GM19467 (cell line): ENCODE data around the gene KRTAP5-8.
"Not testable (repeated sequence)": the region's sequence is repeated elsewhere in the genome, so short reads cannot be mapped to it uniquely, and the experiment has no call there.

Source experiments
- ATAC-seq: cut with Tn5 transposase; IDR thresholded peaks from one replicate; pipeline ENCODE4 v1.9.1; 2021; ENCODE audit warnings: mild to moderate bottlenecking, moderate library complexity; ENCODE audit not compliant: unreplicated experiment

KRTAP5-8 gene

GRCh38 chr11:71542879-71543777 lies 5.3 kb downstream of the KRTAP5-8 start:
- no peak for ATAC-seq

- ATAC-seq, result no peak
These were observed 6.0 kb downstream of the KRTAP5-8 start for GRCh38 chr11:71543866-71544265.

- ATAC-seq, result no peak
These were observed 6.8 kb downstream of the KRTAP5-8 start for GRCh38 chr11:71544525-71545214.

GRCh38 chr11:71545405-71545966 lies 7.7 kb downstream of the KRTAP5-8 start:
- ATAC-seq, result no peak

GRCh38 chr11:71548120-71548519 lies 10.3 kb downstream of the KRTAP5-8 start, which contains the start of gene KRTAP5-9:
Gene KRTAP5-9, plus strand, starts transcription at chr11:71548420. Its CDS starts 238 bp downstream, at chr11:71548658.
- no peak for ATAC-seq

GRCh38 chr11:71548716-71549151 lies 10.9 kb downstream of the KRTAP5-8 start:
- no peak for ATAC-seq

- no peak for ATAC-seq
These were observed 13.9 kb downstream of the KRTAP5-8 start for GRCh38 chr11:71551711-71552110.

- no peak for ATAC-seq
These were observed 17.2 kb downstream of the KRTAP5-8 start for GRCh38 chr11:71554996-71555395.

- no peak for ATAC-seq
These were observed 17.7 kb downstream of the KRTAP5-8 start for GRCh38 chr11:71555508-71555907.

- no peak for ATAC-seq
These were observed 18.2 kb downstream of the KRTAP5-8 start for GRCh38 chr11:71556018-71556417.

GRCh38 chr11:71557257-71557656 lies 19.4 kb downstream of the KRTAP5-8 start:
- no peak for ATAC-seq

- ATAC-seq, result no peak
These were observed 21.2 kb downstream of the KRTAP5-8 start for GRCh38 chr11:71558996-71559395.

- no peak for ATAC-seq
These were observed 24.3 kb downstream of the KRTAP5-8 start for GRCh38 chr11:71562120-71562519.

- ATAC-seq, result no peak
These were observed 25.6 kb downstream of the KRTAP5-8 start for GRCh38 chr11:71563406-71563805.

- no peak for ATAC-seq
These were observed 26.6 kb downstream of the KRTAP5-8 start for GRCh38 chr11:71564430-71564829.

GRCh38 chr11:71565263-71565662 lies 27.4 kb downstream of the KRTAP5-8 start, which contains the start of gene KRTAP5-10:
Gene KRTAP5-10, plus strand, starts transcription at chr11:71565563. Its CDS starts 25 bp downstream, at chr11:71565588.
- no peak for ATAC-seq

- ATAC-seq, result no peak
These were observed 28.3 kb downstream of the KRTAP5-8 start for GRCh38 chr11:71566081-71566620.

GRCh38 chr11:71566626-71567599 lies 29.1 kb downstream of the KRTAP5-8 start:
- not testable (repeated sequence) for ATAC-seq

- not testable (repeated sequence) for ATAC-seq
These were observed 29.8 kb downstream of the KRTAP5-8 start for GRCh38 chr11:71567633-71568032.
